Endodermal cell (in vitro differentiated cells): ENCODE data around the gene BRSK2. TPM values are rescaled to one million over a fixed set of nuclear protein-coding genes. Genes with fewer than 3 reads are reported as not detected.
A peak's percentile ranks its signal among the peaks of the same experiment; 100 is the strongest.

ENCODE experiments used
- DNase-seq: peaks from one replicate; pipeline ENCODE4 v3.0.0-alpha.2; 2017
- H3K27ac ChIP-seq: 2 replicates; pipeline ENCODE4 v1.5.1; 2013; ENCODE audit warnings: mild to moderate bottlenecking, low read depth, low read length, moderate library complexity
- H3K27me3 ChIP-seq: 2 replicates; pipeline ENCODE4 v1.6.1; 2013; ENCODE audit warnings: mild to moderate bottlenecking, low read length, moderate library complexity; ENCODE audit not compliant: insufficient read depth, control insufficient read depth, poor library complexity, severe bottlenecking
- H3K36me3 ChIP-seq: 2 replicates; pipeline ENCODE4 v1.7.0; 2013; ENCODE audit warnings: mild to moderate bottlenecking, low read length, moderate library complexity; ENCODE audit not compliant: control insufficient read depth, insufficient read depth
- H3K4me1 ChIP-seq: one replicate; pipeline ENCODE4 v1.7.0; 2013; ENCODE audit warnings: low read length; ENCODE audit not compliant: control insufficient read depth, insufficient read depth
- H3K4me3 ChIP-seq: 2 replicates; pipeline ENCODE4 v1.5.1; 2013; ENCODE audit warnings: mild to moderate bottlenecking, low read length, moderate library complexity
- H3K9ac ChIP-seq: 2 replicates; pipeline ENCODE4 v1.6.1; 2013; ENCODE audit warnings: mild to moderate bottlenecking, low read length, moderate library complexity; ENCODE audit not compliant: poor library complexity, severe bottlenecking; ENCODE audit errors: extremely low read depth
- H3K9me3 ChIP-seq: 2 replicates; pipeline ENCODE4 v1.6.1; 2013; ENCODE audit warnings: mild to moderate bottlenecking, low read length, moderate library complexity; ENCODE audit not compliant: control insufficient read depth
- H3K27ac Mint-ChIP-seq: 2 replicates; pipeline ENCODE4 v1.8.0; 2020; ENCODE audit warnings: mixed read lengths
- H3K27me3 Mint-ChIP-seq: 2 replicates; pipeline ENCODE4 v1.8.0; 2021; ENCODE audit warnings: mild to moderate bottlenecking, mixed read lengths; ENCODE audit not compliant: insufficient read depth
- H3K36me3 Mint-ChIP-seq: 2 replicates; pipeline ENCODE4 v1.8.0; 2020; ENCODE audit warnings: low read depth, mixed read lengths
- H3K4me1 Mint-ChIP-seq: 2 replicates; pipeline ENCODE4 v1.8.0; 2020; ENCODE audit warnings: mixed read lengths
- H3K4me3 Mint-ChIP-seq: 2 replicates; pipeline ENCODE4 v1.8.0; 2020; ENCODE audit warnings: mild to moderate bottlenecking, moderate library complexity, mixed read lengths
- H3K9me3 Mint-ChIP-seq: 2 replicates; pipeline ENCODE4 v1.8.0; 2020; ENCODE audit warnings: mild to moderate bottlenecking, mixed read lengths
- CTCF ChIP-seq: fragments of 200-600 bp; sonication (generic); conservative IDR thresholded peaks from 2 replicates; pipeline ENCODE4 v1.5.0; 2021; ENCODE audit warnings: antibody characterized with exemption, mild to moderate bottlenecking
- WGBS, 2 experiments: methylation state at CpG; one replicate each; pipeline versions ENCODE4 v1.1.5 to v1.1.7; 2013; ENCODE audit warnings: missing lambda C conversion rate in 2 of 2, mixed read lengths in 1 of 2; ENCODE audit not compliant: insufficient coverage in 1 of 2, insufficient read length in 1 of 2; 5-methylcytosine and 5-hydroxymethylcytosine counted together
- total RNA-seq, 2 donors: library from RNA; stranded (reverse); fragmentation: NEBNext Ultra II Directional in 1 of 2; extraction: Animal tissue kit (Norgen Biotek cat#: 25700) in 1 of 2; gene quantifications; 2 replicates in 1 of 2; 3 replicates in 1 of 2; pipeline ENCODE4 v1.2.1, GENCODE V29; 2021

BRSK2 gene
- total RNA-seq, 2 donors from 2014 or later = 9.4 to 10.3 TPM

DNA sequence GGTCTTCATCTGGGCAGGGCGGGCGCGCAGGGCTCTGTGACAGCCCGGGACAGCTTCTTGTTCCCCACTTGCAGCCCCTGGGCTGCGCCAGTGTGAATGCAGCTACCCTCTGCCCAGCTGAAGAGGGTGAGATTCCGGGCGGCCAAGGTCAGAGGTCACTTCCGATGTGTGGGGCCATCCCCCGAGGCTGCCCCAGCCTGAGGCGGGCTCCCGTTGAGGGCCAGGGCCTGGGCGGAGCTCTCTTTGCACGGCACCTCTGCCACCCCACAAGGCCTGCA is 72.9 kb downstream of the BRSK2 start:
- H3K27me3 Mint-ChIP-seq = no peaks in the 10 kb centered on the region
- no peaks in the 10 kb centered on the region for H3K36me3 ChIP-seq
- H3K9me3 ChIP-seq = no peaks in the 10 kb centered on the region
- H3K9ac ChIP-seq = no peak overlapping the region
- no peak overlapping the region for H3K4me3 ChIP-seq
- no peaks in the 10 kb centered on the region for H3K4me1 ChIP-seq
- H3K36me3 Mint-ChIP-seq = peaks cover 7% of the 10 kb centered on the region
- H3K4me1 Mint-ChIP-seq = no peaks in the 10 kb centered on the region
- H3K27ac ChIP-seq = peak overlapping the region; percentile 81
- no peak for TF ChIP-seq CTCF
- whole genome bisulfite sequencing, 2 experiments = 93 to 97% methylated on average over 10 to 13 of the region's 13 CpGs
- H3K9me3 Mint-ChIP-seq = peaks cover 2% of the 10 kb centered on the region
- H3K27ac Mint-ChIP-seq = no peak overlapping the region
- no peak overlapping the region for H3K4me3 Mint-ChIP-seq
- no peaks in the 10 kb centered on the region for H3K27me3 ChIP-seq
- no peak for DNase-seq

- Mint-ChIP-seq H3K4me1 (no peaks in the 10 kb centered on the region), H3K27ac (no peak overlapping the region), H3K4me3 (no peak overlapping the region), H3K27me3 (no peaks in the 10 kb centered on the region), H3K9me3 (peaks cover 2% of the 10 kb centered on the region), H3K36me3 (peaks cover 7% of the 10 kb centered on the region)
- 93 to 95% methylated on average over 11 to 16 of the region's 16 CpGs for WGBS, 2 experiments
- DNase-seq = no peak
- Histone ChIP-seq H3K9ac (no peak overlapping the region), H3K9me3 (no peaks in the 10 kb centered on the region), H3K4me1 (no peaks in the 10 kb centered on the region), H3K27me3 (no peaks in the 10 kb centered on the region), H3K27ac (peak overlapping the region; percentile 81), H3K4me3 (no peak overlapping the region), H3K36me3 (no peaks in the 10 kb centered on the region)
- TF ChIP-seq CTCF = no peak
Observed at GRCh38 chr11:1463056-1463455, 73.3 kb downstream of the BRSK2 start.

DNA sequence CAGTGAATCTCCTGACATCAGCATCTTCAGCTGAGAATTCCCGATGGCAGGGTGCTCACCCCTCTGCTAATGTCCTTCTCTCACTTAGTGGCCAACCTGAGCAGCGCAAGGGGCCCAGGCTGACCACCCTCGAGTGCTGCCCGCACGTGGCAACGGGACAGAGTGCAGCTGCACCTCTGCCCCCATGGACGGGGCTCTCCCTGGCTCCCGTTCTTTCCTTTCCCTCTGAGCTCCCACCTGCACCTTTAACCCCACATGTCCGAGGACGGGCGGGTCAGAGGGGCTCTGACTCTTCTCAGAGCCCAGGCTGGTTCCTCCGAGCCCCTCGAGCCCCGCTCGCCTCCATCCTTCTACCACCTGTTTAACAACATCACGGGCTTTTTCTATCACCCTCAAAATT is 77.0 kb downstream of the BRSK2 start:
- Histone ChIP-seq H3K4me1 (no peaks in the 10 kb centered on the region), H3K27ac (no peak overlapping the region), H3K36me3 (no peaks in the 10 kb centered on the region), H3K4me3 (no peak overlapping the region), H3K9ac (no peak overlapping the region), H3K9me3 (no peaks in the 10 kb centered on the region), H3K27me3 (no peaks in the 10 kb centered on the region)
- no peaks in the 10 kb centered on the region for H3K27me3 Mint-ChIP-seq
- H3K36me3 Mint-ChIP-seq = peaks cover 7% of the 10 kb centered on the region
- peaks cover 2% of the 10 kb centered on the region for H3K9me3 Mint-ChIP-seq
- H3K4me1 Mint-ChIP-seq = no peaks in the 10 kb centered on the region
- 89 to 90% methylated on average over 10 to 16 of the region's 16 CpGs for WGBS, 2 experiments
- TF ChIP-seq CTCF = no peak
- H3K4me3 Mint-ChIP-seq = no peak overlapping the region
- no peak for DNase-seq
- H3K27ac Mint-ChIP-seq = no peak overlapping the region
